Parathyroid adenoma (tissue), 2 donors: Measurements from ENCODE around the gene HNMT.

ENCODE experiments used
- H2AFZ ChIP-seq: fragments of 300-600 bp; sonication (generic); one replicate; pipeline ENCODE4 v1.7.0; 2017; ENCODE audit warnings: antibody characterized with exemption, mild to moderate bottlenecking
- H3K27ac ChIP-seq: fragments of 300-600 bp; sonication (generic); one replicate; pipeline ENCODE4 v1.7.0; 2017
- H3K27me3 ChIP-seq: fragments of 300-600 bp; sonication (generic); one replicate; pipeline ENCODE4 v1.7.0; 2017; ENCODE audit warnings: low read length; ENCODE audit not compliant: control insufficient read depth, insufficient read depth
- H3K36me3 ChIP-seq: fragments of 300-600 bp; sonication (generic); one replicate; pipeline ENCODE4 v1.7.0; 2017; ENCODE audit warnings: low read length; ENCODE audit not compliant: control insufficient read depth, insufficient read depth
- H3K4me1 ChIP-seq: fragments of 300-600 bp; sonication (generic); one replicate; pipeline ENCODE4 v1.7.0; 2017; ENCODE audit warnings: control low read depth
- H3K4me2 ChIP-seq: fragments of 300-600 bp; sonication (generic); one replicate; pipeline ENCODE4 v1.7.0; 2017; ENCODE audit warnings: low read length
- H3K4me3 ChIP-seq: fragments of 300-600 bp; sonication (generic); one replicate; pipeline ENCODE4 v1.7.0; 2017; ENCODE audit warnings: low read depth, low read length
- H3K79me2 ChIP-seq: fragments of 300-600 bp; sonication (generic); one replicate; pipeline ENCODE4 v1.7.0; 2017; ENCODE audit warnings: control low read depth
- H3K9ac ChIP-seq: fragments of 300-600 bp; sonication (generic); one replicate; pipeline ENCODE4 v1.7.0; 2017; ENCODE audit warnings: mild to moderate bottlenecking
- H3K9me3 ChIP-seq: fragments of 300-600 bp; sonication (generic); one replicate; pipeline ENCODE4 v1.7.0; 2017; ENCODE audit warnings: low read length; ENCODE audit not compliant: control insufficient read depth
- TF ChIP-seq, protein P1 (sequence below): fragments of 300-600 bp; sonication (generic); IDR thresholded peaks from one replicate; pipeline ENCODE4 v1.7.0; 2017; ENCODE audit warnings: antibody characterized with exemption, mild to moderate bottlenecking
- donor health status: primary hyperparathyroidism.

The HNMT gene

DNA sequence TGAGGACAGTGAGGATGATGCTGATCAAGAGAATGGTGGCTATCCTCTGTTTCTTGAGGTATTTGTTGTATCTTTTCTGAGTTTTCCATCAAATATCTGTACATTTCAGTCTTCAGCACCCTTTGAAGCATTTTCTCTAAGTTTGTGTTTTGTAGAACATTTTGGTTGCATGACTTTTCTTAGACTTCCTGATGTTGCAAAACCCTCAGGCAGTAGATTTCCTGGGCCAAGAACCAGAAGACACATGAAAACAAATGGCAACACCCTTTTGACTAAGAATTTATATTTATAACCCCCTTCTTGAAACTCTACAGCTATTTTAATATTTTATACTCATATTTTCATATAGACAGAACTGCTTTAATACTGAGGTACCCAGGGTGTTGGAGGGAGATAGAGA is 16.2 kb downstream of the HNMT start:
- no peaks in the 10 kb centered on the region for H3K9me3 ChIP-seq
- H3K27ac ChIP-seq = no peak overlapping the region
- H3K79me2 ChIP-seq = no peaks in the 10 kb centered on the region
- H3K36me3 ChIP-seq = no peaks in the 10 kb centered on the region
- no peak overlapping the region for H3K9ac ChIP-seq
- H3K27me3 ChIP-seq = no peaks in the 10 kb centered on the region
- no peaks in the 10 kb centered on the region for H3K4me1 ChIP-seq
- TF ChIP-seq, protein P1, sequence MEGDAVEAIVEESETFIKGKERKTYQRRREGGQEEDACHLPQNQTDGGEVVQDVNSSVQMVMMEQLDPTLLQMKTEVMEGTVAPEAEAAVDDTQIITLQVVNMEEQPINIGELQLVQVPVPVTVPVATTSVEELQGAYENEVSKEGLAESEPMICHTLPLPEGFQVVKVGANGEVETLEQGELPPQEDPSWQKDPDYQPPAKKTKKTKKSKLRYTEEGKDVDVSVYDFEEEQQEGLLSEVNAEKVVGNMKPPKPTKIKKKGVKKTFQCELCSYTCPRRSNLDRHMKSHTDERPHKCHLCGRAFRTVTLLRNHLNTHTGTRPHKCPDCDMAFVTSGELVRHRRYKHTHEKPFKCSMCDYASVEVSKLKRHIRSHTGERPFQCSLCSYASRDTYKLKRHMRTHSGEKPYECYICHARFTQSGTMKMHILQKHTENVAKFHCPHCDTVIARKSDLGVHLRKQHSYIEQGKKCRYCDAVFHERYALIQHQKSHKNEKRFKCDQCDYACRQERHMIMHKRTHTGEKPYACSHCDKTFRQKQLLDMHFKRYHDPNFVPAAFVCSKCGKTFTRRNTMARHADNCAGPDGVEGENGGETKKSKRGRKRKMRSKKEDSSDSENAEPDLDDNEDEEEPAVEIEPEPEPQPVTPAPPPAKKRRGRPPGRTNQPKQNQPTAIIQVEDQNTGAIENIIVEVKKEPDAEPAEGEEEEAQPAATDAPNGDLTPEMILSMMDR = no peak
- no peak overlapping the region for H3K4me2 ChIP-seq
- no peak overlapping the region for H2AFZ ChIP-seq
- H3K4me3 ChIP-seq = no peak overlapping the region

DNA sequence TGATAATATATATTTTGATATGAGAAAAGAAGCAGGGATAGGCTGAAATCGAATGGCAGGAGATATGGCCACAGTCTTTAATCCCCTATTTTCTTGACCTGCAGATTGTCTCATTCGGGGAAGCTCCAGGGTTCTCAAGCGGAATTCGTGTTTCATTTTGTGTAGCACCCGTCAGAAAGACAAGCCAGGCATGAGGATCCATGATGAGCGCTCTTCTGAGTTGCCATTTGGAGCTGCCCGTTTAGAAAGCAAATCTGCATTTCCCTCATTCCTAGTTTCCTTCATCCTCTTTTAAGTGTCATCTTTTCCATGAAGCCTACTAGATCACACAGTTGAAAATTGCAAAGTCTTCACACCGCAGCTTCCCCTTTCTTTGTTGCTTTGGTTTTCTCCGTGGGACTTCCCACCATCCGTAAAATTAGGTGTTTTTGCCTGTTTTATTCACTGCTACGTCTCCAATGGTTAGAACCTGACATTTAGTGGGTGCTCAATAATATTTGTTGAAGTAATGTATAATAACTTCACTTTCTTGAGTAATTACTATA is 16.9 kb downstream of the HNMT start:
- H3K27ac ChIP-seq = no peak overlapping the region
- H3K9me3 ChIP-seq = no peaks in the 10 kb centered on the region
- no peaks in the 10 kb centered on the region for H3K27me3 ChIP-seq
- H3K9ac ChIP-seq = no peak overlapping the region
- H3K36me3 ChIP-seq = no peaks in the 10 kb centered on the region
- H2AFZ ChIP-seq = no peak overlapping the region
- no peak overlapping the region for H3K4me2 ChIP-seq
- TF ChIP-seq, protein P1 = no peak
- H3K79me2 ChIP-seq = no peaks in the 10 kb centered on the region
- no peak overlapping the region for H3K4me3 ChIP-seq
- no peaks in the 10 kb centered on the region for H3K4me1 ChIP-seq

DNA sequence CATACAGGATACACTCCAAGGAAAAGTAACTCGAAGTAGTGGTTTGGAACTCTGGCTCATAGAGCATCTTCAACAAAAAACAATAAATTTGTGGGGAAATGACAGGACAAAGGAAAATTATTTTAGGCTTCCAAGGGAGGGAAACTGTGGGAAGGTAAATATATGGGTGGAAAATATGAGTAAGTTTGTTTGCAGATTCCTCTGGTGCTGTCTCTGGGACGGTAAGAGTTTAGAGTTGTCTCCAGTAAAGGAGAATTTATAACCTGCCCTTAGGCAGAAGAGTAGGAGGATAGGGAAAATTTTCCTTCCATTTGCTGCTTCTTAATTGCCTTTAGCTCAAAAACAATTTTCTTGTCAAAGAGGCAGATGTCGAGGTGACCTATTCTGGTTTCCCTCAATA is 19.3 kb downstream of the HNMT start:
- no peak overlapping the region for H3K9ac ChIP-seq
- TF ChIP-seq, protein P1 = no peak
- H3K4me1 ChIP-seq = no peaks in the 10 kb centered on the region

DNA sequence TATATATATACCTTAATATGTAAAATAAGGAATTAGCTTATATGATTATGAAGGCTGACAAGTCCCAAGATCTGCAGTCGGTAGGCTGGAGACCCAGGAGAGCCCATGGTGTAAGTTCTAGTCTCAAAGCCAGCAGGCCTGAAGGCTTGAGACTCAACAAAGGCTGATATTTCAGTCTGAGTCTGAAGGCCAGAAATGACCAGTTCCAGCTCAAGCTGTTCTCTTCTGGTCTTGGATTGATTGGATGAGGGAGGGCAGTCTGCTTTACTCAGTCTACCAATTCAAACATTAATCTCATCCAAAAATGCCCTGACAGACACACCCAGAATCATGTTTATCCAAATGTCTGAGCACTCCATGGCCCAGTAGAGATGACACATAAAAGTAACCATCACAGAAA is 22.0 kb downstream of the HNMT start:
- Histone ChIP-seq H3K4me2 (no peak overlapping the region), H2AFZ (no peak overlapping the region), H3K4me3 (no peak overlapping the region), H3K27me3 (no peaks in the 10 kb centered on the region), H3K36me3 (no peaks in the 10 kb centered on the region), H3K27ac (no peak overlapping the region), H3K9me3 (no peaks in the 10 kb centered on the region), H3K9ac (no peak overlapping the region), H3K4me1 (no peaks in the 10 kb centered on the region), H3K79me2 (no peaks in the 10 kb centered on the region)
- TF ChIP-seq, protein P1 = no peak

More for the DNA sequence above, 19.3 kb downstream of the HNMT start:
- Histone ChIP-seq H3K9me3 (no peaks in the 10 kb centered on the region), H3K79me2 (no peaks in the 10 kb centered on the region), H3K4me3 (no peak overlapping the region), H3K27me3 (no peaks in the 10 kb centered on the region), H3K4me2 (no peak overlapping the region), H2AFZ (no peak overlapping the region), H3K36me3 (no peaks in the 10 kb centered on the region), H3K27ac (no peak overlapping the region)

DNA sequence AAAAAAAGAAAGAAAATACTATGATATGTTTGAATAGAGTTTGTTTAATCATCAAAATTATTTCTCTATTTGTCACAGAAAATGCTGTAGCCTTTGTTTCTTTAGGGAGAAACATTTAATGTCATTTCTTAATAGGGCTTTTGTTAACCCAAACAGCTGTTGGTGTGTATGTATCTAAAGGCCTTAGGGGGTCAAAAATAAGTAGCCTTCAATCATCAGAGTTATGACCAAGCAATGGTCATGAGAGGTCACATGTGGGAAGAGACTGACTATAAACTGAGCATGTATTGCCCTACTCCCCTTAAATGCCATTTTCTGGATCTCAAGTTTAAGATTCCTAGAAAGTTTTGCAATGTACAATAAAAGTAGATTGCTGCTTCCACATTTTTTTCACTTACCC is 22.7 kb downstream of the HNMT start:
- Histone ChIP-seq H3K4me1 (no peaks in the 10 kb centered on the region), H3K9ac (no peak overlapping the region), H3K79me2 (no peaks in the 10 kb centered on the region), H3K9me3 (no peaks in the 10 kb centered on the region), H2AFZ (no peak overlapping the region), H3K27ac (no peak overlapping the region), H3K4me3 (no peak overlapping the region), H3K36me3 (no peaks in the 10 kb centered on the region), H3K4me2 (no peak overlapping the region), H3K27me3 (no peaks in the 10 kb centered on the region)
- TF ChIP-seq, protein P1 = no peak
